NCI-H1048 (cell line): ENCODE data around the gene SENP3.

Experiments
- DNase-seq: peaks from one replicate; lab custom pipeline; 2025; lab: John Stamatoyannopoulos, UW

Gene SENP3

DNA sequence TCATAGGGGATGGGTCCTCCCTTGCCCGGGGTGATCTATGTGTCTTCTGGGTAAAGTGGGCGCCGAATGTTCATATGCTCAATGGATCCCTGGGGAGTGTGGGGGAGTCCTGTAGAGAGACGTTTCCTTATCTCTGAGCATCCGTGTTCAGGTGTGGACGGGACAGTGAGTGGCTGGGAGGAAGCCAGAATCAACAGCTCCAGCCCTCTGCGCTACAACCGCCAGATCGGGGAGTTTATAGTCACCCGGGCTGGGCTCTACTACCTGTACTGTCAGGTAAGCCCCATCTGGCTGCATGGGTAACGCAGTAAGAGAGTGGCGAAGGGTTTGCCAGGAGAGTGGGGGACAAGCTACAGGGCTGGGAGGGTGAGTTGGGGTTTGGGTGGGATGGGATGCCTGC, 5.1 kb upstream of the SENP3 start:
- DNase-seq: no peak

DNA sequence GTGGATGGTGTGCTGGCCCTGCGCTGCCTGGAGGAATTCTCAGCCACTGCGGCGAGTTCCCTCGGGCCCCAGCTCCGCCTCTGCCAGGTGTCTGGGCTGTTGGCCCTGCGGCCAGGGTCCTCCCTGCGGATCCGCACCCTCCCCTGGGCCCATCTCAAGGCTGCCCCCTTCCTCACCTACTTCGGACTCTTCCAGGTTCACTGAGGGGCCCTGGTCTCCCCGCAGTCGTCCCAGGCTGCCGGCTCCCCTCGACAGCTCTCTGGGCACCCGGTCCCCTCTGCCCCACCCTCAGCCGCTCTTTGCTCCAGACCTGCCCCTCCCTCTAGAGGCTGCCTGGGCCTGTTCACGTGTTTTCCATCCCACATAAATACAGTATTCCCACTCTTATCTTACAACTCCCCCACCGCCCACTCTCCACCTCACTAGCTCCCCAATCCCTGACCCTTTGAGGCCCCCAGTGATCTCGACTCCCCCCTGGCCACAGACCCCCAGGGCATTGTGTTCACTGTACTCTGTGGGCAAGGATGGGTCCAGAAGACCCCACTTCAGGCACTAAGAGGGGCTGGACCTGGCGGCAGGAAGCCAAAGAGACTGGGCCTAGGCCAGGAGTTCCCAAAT, 4.5 kb upstream of the SENP3 start:
- no peak for DNase-seq

DNA sequence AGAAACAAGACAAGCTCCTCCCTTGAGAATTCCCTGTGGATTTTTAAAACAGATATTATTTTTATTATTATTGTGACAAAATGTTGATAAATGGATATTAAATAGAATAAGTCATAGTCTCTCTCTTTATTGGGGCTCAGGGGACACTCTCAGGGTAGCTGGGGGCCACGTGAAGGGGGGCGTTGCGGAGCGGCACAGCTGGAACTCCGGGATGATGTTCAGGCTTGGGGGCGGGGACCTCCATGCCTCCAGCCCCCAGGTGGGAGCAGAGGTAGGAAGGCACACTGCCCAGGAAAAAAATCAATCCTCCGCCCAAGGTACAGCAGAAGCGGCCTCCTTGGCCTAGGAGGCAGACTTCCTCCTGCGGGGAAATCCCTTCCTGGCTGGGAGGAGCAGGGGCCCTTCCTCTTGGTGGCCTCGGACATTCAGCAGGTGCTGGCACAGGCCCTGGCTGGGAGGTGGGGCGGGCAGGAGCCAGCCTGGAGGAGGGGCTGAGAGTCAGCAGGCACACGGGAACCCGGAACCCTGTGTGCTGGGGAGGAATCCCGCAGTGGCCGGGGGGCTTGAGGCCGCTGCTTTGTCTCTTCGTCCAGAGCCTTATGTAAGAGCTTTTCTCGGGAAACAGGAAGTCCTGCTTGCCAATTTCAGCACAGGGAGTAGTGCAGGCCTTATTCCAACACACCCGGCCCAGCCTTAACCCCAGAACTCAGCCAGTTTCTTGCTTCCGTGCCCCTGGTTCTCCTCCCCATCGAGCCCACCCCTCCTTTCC, 3.8 kb upstream of the SENP3 start:
- DNase-seq: no peak

DNA sequence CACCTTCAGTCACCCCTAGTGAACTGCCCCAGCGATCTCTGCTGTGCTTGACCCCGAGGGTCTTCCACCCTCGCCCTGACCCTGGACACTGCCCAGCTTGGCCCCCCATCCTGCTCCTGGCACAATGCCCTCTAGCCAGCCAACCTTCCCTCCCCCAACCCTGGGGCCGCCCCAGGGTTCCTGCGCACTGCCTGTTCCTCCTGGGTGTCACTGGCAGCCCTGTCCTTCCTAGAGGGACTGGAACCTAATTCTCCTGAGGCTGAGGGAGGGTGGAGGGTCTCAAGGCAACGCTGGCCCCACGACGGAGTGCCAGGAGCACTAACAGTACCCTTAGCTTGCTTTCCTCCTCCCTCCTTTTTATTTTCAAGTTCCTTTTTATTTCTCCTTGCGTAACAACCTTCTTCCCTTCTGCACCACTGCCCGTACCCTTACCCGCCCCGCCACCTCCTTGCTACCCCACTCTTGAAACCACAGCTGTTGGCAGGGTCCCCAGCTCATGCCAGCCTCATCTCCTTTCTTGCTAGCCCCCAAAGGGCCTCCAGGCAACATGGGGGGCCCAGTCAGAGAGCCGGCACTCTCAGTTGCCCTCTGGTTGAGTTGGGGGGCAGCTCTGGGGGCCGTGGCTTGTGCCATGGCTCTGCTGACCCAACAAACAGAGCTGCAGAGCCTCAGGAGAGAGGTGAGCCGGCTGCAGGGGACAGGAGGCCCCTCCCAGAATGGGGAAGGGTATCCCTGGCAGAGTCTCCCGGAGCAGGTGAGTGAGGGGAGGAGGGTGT, 3.0 kb upstream of the SENP3 start, which contains the start of gene TNFSF13:
TNFSF13 (plus strand) TSS at position 207 of the 776 bp plus-strand sequence; CDS start at position 497, 290 bp downstream.
- DNase-seq: no peak

DNA sequence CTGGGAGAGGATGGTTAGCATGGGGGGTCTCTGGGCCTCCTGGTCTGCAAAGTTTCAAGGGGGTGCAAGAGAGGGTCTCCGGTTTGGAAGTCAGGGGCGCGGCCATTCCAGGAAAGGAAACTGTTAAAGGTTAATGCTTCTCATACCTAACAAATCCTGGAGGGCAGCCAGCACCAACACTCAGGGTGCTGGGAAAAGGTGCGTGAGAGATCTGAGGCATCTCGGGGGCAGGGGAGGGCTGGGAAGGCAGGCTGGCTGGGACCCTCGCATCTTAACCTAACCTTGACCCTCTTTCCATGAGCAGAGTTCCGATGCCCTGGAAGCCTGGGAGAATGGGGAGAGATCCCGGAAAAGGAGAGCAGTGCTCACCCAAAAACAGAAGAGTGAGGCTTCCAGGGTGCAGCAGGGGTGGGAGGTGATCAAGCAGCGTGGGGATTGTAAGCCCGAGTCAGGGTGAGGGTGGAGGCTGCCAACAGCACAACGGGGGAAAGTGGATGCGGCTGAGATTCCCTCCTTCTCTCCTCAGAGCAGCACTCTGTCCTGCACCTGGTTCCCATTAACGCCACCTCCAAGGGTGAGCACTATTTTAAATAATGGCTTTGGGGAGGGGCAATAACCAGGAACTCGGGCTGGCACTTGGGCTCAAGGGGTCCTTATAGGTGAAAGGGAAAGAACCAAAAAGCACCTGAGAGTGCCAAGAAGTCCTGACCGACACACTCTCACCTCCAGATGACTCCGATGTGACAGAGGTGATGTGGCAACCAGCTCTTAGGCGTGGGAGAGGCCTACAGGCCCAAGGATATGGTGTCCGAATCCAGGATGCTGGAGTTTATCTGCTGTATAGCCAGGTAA, 2.2 kb upstream of the SENP3 start:
- no peak for DNase-seq

DNA sequence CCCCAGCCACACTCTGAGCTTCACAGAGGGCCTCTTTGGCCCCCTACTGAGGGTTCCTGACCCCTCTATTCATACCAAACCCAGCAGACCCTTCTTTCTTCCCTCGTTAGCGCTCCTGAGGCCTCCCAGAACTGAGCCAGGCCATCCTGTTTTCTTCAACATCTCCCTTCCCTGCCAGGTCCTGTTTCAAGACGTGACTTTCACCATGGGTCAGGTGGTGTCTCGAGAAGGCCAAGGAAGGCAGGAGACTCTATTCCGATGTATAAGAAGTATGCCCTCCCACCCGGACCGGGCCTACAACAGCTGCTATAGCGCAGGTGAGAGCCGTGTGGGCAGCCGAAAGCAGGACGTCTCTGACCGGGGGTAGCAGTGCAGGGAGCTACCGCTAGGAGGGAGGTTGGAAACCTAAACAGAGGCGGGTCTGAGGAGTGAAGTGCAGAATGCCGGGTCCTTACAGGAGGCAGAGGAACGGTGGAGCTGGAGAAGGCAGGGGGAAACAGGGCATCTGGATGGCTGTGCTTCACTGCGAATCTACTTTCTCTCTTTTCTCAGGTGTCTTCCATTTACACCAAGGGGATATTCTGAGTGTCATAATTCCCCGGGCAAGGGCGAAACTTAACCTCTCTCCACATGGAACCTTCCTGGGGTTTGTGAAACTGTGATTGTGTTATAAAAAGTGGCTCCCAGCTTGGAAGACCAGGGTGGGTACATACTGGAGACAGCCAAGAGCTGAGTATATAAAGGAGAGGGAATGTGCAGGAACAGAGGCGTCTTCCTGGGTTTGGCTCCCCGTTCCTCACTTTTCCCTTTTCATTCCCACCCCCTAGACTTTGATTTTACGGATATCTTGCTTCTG, 1.3 kb upstream of the SENP3 start:
- no peak for DNase-seq

DNA sequence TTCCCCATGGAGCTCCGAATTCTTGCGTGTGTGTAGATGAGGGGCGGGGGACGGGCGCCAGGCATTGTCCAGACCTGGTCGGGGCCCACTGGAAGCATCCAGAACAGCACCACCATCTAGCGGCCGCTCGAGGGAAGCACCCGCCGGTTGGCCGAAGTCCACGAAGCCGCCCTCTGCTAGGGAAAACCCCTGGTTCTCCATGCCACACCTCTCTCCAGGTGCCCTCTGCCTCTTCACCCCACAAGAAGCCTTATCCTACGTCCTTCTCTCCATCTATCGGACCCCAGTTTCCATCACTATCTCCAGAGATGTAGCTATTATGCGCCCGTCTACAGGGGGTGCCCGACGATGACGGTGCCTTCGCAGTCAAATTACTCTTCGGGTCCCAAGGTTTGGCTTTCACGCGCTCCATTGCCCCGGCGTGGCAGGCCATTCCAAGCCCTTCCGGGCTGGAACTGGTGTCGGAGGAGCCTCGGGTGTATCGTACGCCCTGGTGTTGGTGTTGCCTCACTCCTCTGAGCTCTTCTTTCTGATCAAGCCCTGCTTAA, 617 bp upstream of the SENP3 start:
- peak; percentile 84 for DNase-seq

DNA sequence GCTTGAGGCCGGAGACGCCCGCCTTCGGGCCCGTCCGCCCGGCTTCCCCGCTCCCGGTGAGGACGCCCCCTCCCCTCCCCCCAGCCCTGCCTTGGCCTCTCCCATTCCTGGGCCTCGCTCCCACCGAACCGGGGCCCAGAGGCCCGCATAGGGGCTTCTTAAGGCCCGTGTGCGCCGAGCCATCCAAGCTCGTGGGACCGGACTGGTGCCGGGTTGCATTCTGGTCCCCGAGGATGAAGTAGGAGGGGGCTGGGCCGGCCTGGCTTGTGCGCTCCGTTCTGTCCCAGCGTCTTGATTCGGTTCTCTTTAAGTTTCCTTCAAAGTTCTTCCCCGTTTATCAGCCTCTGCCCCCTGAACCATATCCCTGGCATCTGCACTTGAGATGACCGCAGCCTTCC, 488 bp downstream of the SENP3 start:
- no peak for DNase-seq

DNA sequence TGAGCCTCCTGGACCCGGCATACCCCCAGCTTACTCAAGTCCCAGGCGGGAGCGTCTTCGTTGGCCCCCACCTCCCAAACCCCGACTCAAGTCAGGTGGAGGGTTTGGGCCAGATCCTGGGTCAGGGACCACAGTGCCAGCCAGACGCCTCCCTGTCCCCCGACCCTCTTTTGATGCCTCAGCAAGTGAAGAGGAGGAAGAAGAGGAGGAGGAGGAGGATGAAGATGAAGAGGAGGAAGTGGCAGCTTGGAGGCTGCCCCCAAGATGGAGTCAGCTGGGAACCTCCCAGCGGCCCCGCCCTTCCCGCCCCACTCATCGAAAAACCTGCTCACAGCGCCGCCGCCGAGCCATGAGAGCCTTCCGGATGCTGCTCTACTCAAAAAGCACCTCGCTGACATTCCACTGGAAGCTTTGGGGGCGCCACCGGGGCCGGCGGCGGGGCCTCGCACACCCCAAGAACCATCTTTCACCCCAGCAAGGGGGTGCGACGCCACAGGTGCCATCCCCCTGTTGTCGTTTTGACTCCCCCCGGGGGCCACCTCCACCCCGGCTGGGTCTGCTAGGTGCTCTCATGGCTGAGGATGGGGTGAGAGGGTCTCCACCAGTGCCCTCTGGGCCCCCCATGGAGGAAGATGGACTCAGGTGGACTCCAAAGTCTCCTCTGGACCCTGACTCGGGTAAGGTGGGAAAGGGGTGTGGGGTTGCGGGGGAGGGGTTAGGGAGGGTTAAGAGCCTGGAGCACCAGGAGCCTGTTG, 1.6 kb downstream of the SENP3 start:
- DNase-seq: no peak

DNA sequence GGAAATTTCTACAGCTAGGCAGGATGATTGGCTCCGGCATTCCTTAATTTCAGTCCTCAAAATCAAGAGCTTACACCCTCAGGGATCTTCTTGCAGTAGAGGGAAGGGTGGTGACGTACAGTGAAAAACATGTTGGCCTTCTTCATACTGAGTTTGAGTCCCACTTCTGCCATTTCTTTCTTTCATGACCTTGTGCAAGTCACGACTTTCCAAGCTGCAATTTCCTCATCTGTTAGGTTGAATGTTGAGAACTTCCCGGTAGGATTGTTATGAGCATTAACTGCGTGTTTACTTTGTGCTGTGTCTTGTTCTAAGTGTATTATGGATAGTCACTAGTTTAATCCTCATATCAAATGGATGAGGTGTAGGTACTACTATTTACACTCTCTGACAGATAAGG, 7.9 kb downstream of the SENP3 start:
- no peak for DNase-seq

DNA sequence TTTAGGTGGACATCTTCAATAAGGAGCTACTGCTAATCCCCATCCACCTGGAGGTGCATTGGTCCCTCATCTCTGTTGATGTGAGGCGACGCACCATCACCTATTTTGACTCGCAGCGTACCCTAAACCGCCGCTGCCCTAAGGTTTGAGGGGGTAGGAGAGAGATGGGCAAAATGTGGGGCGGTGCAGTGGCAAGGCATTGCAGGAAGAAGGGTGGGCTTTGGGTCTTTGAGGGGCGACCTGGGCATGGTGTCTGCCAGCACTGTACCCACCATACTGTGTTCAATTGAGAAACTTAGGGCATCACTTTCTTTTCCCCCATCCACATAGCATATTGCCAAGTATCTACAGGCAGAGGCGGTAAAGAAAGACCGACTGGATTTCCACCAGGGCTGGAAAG, 8.6 kb downstream of the SENP3 start:
- no peak for DNase-seq

DNA sequence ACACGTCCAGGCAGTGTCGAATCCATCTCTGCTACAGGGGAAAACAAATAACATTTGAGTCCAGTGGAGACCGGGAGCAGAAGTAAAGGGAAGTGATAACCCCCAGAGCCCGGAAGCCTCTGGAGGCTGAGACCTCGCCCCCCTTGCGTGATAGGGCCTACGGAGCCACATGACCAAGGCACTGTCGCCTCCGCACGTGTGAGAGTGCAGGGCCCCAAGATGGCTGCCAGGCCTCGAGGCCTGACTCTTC, 10.5 kb downstream of the SENP3 start:
- DNase-seq: no peak

DNA sequence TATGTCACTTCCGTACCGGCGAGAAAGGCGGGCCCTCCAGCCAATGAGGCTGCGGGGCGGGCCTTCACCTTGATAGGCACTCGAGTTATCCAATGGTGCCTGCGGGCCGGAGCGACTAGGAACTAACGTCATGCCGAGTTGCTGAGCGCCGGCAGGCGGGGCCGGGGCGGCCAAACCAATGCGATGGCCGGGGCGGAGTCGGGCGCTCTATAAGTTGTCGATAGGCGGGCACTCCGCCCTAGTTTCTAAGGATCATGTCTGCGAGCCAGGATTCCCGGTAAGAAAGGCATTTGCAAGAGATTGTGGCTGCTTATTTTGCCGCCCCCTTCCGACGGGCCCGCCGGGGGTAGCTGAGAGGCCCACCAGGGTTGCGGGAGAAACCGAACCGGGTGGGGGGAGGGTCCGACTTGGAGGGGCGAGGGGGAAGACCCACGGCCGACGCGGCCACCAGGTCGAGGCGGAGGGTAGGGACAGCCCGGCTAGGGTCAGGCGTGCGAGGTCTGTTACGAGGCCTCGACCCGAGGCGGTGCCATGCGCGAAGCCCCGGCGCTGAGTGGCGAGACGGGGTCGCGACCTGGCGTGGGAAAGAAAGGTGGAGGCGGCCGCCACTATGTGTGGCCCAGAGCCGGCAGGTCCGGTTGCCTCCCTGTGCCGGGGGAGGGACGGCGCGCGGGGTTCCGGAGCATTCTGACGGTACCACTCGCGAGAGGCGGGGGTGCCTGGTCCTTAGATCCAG, 11.0 kb downstream of the SENP3 start:
- peak; percentile 96 for DNase-seq

DNA sequence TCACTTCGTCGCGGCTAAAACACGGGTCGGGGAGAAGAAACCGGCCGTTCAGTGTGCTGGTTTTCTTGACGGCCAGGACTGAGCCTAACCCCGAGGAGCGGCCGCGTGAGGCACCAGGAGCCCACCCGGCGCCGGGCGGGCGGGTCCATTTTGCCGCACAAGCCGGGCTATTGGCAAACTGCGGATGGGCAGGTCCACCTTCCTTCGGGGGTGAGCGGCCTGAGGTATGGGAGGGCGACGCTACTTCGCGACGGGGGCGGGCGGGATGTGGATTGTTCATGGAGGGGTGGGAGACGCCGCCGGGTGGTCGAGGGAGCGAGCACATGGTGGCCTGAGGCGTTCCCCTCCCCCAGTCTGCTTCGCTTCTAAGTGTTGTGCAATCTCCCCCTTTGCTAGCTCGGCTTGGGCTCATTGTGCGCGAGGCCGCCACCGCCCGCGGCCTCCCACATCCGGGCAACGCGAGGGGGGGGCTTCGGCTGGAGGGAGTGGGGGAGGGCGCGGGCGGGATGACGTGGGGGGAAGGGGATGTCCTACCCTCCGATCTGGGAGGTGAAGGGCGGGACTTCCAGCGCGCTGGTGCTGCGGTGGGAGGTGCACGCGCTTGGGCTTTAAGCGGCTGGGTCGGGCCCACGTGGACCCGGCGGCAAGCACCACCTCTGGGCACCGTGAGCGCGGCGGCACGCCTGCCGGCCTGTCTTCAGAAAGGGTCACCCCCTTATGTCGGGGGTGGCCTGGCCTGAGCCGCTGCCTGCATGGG, 11.8 kb downstream of the SENP3 start:
- DNase-seq: peak; percentile 80

DNA sequence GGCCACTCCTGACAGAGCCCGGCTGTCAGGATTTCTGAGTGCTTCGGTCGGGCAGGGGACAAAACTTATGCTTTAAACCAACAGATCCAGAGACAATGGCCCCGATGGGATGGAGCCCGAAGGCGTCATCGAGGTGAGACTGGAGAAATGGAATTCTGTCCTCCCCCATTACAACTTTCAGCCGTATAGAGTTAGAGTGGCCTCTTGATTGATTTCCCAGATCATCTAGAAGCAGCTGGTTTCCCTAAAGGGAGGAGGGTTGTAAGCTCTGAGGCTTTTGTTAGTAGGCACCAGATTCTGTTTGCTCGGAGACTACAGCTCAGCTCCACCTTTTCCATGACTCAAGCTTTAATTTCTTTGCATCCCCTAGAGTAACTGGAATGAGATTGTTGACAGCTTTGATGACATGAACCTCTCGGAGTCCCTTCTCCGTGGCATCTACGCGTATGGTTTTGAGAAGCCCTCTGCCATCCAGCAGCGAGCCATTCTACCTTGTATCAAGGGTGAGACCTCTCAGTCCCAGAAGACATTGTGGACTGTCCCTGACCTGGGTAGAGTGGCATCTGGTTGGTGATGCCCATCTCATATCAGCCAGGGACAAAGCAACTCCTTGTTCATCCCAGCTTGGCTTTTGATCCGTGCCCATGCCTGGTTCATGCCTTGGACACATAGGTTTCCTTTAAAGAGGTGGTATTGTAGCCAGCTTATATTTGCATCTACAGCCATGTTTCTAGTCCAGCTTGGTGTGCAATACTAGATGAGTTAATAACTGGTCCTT, 12.6 kb downstream of the SENP3 start:
- DNase-seq: no peak

DNA sequence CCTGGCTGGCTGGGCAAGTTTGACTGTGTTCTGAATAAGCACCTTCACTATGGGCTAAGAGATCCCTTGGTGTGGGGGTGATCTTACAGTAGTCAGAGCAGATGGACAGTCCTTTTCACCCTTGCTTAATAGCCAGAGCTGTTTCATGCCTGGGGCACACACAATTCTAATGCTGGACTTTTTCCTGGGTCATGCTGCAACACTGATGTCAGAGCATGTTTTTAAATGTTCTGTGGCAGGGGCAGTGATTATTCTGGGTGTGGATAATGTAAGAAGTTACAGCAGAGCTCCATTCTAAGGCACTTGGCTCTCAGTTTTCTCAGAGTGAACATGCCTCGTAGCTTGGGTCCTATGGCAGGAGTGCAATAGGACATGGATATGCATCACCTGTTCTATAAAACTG, 13.8 kb downstream of the SENP3 start:
- no peak for DNase-seq

DNA sequence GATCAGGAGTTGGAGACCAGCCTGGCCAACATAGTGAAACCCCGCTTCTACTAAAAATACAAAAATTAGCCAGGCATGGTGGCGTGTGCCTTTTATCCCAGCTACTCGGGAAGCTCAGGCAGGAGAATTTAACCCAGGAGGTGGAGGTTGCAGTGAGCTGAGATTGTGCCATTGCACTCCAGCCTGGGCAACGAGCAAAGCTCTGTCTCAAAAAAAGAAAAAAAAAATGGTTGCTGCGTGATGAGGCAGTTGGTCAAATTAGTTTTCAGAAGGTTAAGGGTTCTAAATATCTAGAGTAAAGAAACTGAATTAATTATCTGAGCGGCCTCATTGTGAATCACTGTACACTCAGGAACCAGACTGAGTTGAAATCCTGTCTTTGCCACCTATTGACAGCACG, 14.2 kb downstream of the SENP3 start:
- no peak for DNase-seq

DNA sequence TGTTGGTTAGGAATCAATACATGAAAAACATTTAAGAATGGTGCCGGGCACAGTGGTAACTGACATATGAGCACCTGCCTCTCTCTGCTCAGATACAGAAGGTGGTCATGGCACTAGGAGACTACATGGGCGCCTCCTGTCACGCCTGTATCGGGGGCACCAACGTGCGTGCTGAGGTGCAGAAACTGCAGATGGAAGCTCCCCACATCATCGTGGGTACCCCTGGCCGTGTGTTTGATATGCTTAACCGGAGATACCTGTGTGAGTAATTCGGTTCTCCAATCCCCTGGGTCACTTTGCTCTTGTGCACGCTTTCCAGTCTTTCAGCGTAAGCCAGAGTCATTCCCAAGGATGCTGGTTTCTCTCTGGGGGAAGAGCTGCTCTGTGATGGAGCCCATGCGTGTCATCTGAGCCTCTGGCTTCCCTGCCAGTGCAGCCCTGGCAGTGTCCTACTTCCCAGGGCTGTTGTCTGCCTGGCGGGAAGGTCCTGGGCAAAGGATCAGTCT, 14.8 kb downstream of the SENP3 start:
- DNase-seq: no peak
